Activated CD8-positive, alpha-beta memory T cell treated with anti-CD3 and anti-CD28 coated beads for 36 hours (primary cell): Measurements from ENCODE around the gene LRP10. TPM values are rescaled to one million over a fixed set of nuclear protein-coding genes. Genes with fewer than 3 reads are reported as not detected.

Experiments used
- CTCF ChIA-PET: fragments of 350-600 bp; sonication (Branson Sonifier 250); formaldehyde crosslinking; loops from one replicate; lab custom pipeline; 2021; ENCODE audit warnings: antibody characterized with exemption; lab: Charles Lee
- POLR2A ChIA-PET: fragments of 350-600 bp; sonication (Branson Sonifier 250); formaldehyde crosslinking; loops from one replicate; lab custom pipeline; 2021; ENCODE audit warnings: antibody characterized with exemption; lab: Charles Lee
- total RNA-seq, 2 experiments: library from RNA; stranded (reverse); gene quantifications; one replicate each; pipeline ENCODE4 v1.2.3, GENCODE V29; 2021

The LRP10 gene
- total RNA-seq, 2 experiments from 2014 or later = 28.1 to 28.5 TPM

- ChIA-PET POLR2A (no interaction called here), CTCF (interaction anchor here (1.6 kb wide), 1 partner anchor 23 kb away, joined by 5 read pairs; no protein-coding TSS in a partner anchor)
Observed at GRCh38 chr14:22877000-22877501, 5.5 kb downstream of the LRP10 start.

- POLR2A ChIA-PET = interaction anchor here (0.7 kb wide), 1 partner anchor 70 kb away, joined by 3 read pairs; no protein-coding TSS in a partner anchor
- CTCF ChIA-PET = interaction anchor here (1.0 to 1.6 kb wide), 2 partner anchors 22 to 25 kb away, joined by 3 to 5 read pairs; no protein-coding TSS in a partner anchor
Observed at GRCh38 chr14:22878271-22879246, 7.0 kb downstream of the LRP10 start.

DNA sequence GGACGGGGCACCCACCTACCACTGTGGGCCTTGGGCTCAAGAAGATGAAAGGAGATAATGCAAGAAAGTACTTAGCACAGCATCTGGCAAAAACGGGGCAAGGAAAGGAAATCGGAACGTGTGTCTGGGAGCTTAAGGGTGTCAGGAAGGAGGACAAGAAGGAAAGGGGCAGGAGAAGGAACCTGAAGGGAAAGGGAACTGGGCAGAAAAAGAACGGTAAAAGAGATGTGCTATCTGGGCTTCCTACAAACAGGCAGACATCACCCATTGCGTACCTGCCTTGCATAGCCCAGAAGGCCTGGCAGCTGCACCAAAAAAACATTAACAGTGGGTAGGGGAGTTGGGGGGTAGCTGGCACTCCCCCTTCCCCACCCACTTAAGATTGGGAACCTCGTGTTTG, 10.5 kb downstream of the LRP10 start:
- ChIA-PET POLR2A (interaction anchor here (2.1 kb wide), 1 partner anchor 11 kb away, joined by 7 read pairs; the partner anchor contains the start of gene LRP10), CTCF (interaction anchor here (2.0 to 4.0 kb wide), 3 partner anchors 10 to 312 kb away, joined by 5 to 34 read pairs (median 12); partner anchors contain the start of gene LRP10)

GRCh38 chr14:22882529-22883172, 11.1 kb downstream of the LRP10 start:
- ChIA-PET CTCF (interaction anchor here (0.6 to 4.0 kb wide), 5 partner anchors 11 to 312 kb away, joined by 3 to 34 read pairs (median 5); partner anchors contain the start of gene LRP10), POLR2A (interaction anchor here (2.1 kb wide), 1 partner anchor 11 kb away, joined by 7 read pairs; the partner anchor contains the start of gene LRP10)

GRCh38 chr14:22883173-22883976, 11.8 kb downstream of the LRP10 start, which contains the start of gene REM2:
Gene REM2 (plus strand): TSS chr14:22883222. CDS start chr14:22883288, 66 bp downstream.
- POLR2A ChIA-PET = interaction anchor here (0.6 to 2.1 kb wide), 2 partner anchors 12 to 56 kb away, joined by 3 to 7 read pairs; partner anchors contain the start of gene LRP10
- CTCF ChIA-PET = interaction anchor here (0.6 to 4.0 kb wide), 7 partner anchors 11 to 313 kb away, joined by 3 to 34 read pairs (median 5); partner anchors contain the start of gene LRP10

GRCh38 chr14:22884076-22884737, 12.7 kb downstream of the LRP10 start:
- POLR2A ChIA-PET = interaction anchor here (1.0 to 2.1 kb wide), 2 partner anchors 11 to 13 kb away, joined by 7 to 8 read pairs; partner anchors contain the start of gene LRP10
- CTCF ChIA-PET = interaction anchor here (2.2 to 4.0 kb wide), 3 partner anchors 12 to 30 kb away, joined by 12 to 34 read pairs (median 12); partner anchors contain the start of gene LRP10

DNA sequence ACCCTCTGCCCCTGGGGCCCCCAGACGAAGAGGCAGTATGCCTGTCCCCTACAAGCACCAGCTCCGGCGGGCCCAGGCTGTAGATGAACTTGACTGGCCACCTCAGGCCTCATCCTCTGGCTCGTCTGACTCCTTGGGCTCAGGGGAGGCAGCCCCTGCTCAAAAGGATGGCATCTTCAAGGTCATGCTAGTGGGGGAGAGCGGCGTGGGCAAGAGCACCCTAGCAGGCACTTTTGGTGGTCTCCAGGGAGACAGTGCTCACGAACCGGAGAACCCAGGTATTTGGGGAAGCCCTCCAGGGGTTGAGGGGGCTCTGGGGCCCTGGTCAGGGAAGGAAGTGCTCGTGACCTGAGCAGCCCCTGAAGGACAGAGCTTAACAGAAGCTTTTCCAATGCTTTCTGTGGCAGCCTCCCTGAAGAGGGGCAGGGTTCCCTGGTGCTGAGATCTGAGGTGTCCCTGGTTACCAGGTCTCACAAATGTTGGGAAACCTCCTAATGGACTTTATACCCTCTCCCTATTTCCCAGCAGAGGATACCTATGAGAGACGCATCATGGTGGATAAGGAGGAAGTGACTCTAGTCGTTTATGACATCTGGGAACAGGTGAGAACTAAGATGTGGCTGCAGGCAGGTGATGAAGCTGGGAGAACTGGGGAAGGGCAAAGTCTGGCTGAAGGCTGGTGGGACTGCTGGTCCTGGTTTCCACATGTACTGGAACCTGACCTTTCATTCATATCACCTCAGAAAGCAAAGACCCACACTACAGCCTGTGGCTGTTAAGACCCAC, 13.4 kb downstream of the LRP10 start:
- POLR2A ChIA-PET = interaction anchor here (1.0 kb wide), 1 partner anchor 12 kb away, joined by 8 read pairs; no protein-coding TSS in a partner anchor
- CTCF ChIA-PET = interaction anchor here (1.0 to 4.0 kb wide), 5 partner anchors 13 to 31 kb away, joined by 3 to 34 read pairs (median 12); partner anchors contain the start of gene LRP10

DNA sequence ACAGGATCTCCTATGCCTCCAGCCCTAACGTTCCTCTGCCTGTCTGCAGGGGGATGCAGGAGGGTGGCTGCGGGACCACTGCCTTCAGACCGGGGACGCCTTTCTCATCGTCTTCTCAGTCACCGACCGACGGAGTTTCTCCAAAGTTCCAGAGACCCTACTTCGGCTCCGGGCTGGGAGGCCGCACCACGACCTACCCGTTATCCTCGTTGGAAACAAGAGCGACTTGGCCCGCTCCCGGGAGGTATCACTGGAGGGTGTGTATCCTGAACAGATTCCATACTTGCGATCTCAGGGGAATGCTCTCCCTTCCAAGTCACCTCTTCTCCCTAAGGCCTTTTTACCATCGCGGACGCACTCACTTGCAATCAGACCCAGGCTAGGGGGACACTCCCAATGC, 14.4 kb downstream of the LRP10 start:
- ChIA-PET CTCF (interaction anchor here (0.8 to 3.3 kb wide), 7 partner anchors 14 to 316 kb away, joined by 3 to 18 read pairs (median 5); partner anchors contain the start of gene LRP10), POLR2A (interaction anchor here (0.6 kb wide), 1 partner anchor 135 kb away, joined by 3 read pairs; no protein-coding TSS in a partner anchor)

DNA sequence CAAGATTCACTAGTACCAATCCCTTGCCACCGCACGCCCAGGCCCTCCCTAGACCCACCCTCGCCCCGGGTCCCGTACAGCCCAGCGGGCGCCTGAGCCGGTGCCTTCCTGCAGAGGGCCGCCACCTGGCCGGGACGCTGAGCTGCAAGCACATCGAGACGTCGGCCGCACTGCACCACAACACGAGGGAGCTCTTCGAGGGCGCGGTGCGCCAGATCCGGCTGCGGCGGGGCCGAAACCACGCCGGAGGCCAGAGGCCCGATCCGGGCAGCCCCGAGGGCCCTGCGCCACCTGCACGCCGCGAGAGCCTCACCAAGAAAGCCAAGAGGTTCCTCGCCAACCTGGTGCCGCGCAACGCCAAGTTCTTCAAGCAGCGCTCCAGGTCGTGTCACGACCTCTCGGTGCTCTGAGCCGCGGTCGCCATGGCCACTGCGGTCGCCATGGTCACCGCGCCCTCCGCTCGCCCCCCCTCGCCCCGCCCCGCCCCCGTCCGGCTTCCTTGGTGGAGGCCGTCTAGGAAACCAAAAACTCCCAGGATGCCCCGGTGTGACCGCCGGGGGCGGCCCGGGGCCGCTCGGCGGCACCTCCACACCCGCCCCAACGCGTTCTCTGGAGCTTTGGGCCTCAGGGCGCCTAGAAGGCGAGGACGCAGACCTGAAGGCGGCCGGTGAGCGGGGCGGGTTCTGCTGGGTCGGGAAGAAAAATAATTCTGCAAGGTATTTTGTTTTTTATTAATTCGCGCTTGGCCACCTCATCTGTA, 15.1 kb downstream of the LRP10 start:
- CTCF ChIA-PET = interaction anchor here (0.6 to 3.3 kb wide), 7 partner anchors 14 to 317 kb away, joined by 3 to 18 read pairs (median 5); partner anchors contain the start of gene LRP10
- POLR2A ChIA-PET = interaction anchor here (1.0 kb wide), 1 partner anchor 120 kb away, joined by 3 read pairs; the partner anchor contains the start of gene OXA1L

DNA sequence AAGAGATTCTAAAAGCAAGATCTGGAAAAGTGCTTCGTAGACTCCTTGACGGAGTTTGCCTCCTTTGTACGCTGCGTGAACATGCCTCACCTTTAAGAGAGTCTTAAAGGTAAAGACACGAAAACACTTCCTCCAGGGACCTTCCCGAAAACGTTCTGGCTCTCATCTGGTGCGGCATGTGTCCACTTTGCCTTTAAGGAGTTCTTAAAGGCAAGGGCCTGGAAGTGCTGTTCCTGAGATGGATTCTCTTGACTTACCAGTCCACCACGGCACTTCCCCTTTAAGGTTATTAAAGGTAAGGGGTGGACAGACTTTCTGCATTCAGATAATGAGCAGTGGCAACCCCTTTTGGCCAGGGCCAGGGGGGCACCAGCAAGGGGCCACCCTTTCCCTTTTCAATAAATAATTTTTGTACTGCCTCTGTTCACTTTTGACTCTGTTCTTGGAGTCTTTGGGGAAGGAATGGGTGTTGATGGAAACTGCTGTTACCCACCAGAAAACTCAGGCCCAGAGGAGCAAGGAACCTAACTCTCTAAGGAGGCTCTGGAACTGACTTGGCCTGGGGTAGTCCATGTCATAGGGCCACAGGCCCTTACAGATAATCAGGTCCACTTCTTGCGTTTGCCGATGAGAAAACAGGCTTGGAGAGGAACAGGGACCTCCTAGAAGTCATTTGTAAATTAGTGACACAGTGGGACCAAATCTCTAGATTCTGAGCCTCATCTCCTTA, 15.9 kb downstream of the LRP10 start:
- ChIA-PET CTCF (interaction anchor here (1.6 to 2.6 kb wide), 2 partner anchors 15 to 318 kb away, joined by 5 to 18 read pairs; partner anchors contain the start of gene LRP10), POLR2A (interaction anchor here (1.0 kb wide), 1 partner anchor 121 kb away, joined by 3 read pairs; the partner anchor contains the start of gene OXA1L)

GRCh38 chr14:22887990-22888378, 16.4 kb downstream of the LRP10 start:
- CTCF ChIA-PET = interaction anchor here (0.6 to 1.0 kb wide), 3 partner anchors 28 to 136 kb away, joined by 3 to 4 read pairs (median 4); no protein-coding TSS in a partner anchor
- POLR2A ChIA-PET = no interaction called here

DNA sequence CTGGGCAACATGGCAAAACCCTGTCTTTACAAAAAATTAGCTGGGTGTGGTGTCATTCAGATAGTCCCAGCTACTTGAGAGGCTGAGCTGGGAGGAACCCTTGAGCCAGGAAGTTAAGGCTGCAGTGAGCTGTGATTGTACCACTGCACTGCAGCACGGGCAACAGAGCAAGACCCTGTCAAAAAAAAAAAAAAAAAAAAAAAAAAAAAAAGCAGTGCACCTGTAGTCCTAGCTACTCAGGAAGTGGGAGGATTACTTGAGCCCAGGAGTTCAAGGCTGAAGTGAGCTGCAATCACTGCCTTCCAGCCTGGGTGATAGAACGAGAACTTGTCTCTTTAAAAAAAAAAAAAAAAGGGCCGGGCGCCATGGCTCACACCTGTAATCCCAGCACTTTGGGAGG, 17.1 kb downstream of the LRP10 start:
- ChIA-PET POLR2A (interaction anchor here (0.6 to 1.0 kb wide), 2 partner anchors 29 to 40 kb away, joined by 4 to 5 read pairs; partner anchors contain the start of gene PRMT5), CTCF (interaction anchor here (0.6 to 1.2 kb wide), 7 partner anchors 11 to 94 kb away, joined by 3 to 5 read pairs (median 4); no protein-coding TSS in a partner anchor)

DNA sequence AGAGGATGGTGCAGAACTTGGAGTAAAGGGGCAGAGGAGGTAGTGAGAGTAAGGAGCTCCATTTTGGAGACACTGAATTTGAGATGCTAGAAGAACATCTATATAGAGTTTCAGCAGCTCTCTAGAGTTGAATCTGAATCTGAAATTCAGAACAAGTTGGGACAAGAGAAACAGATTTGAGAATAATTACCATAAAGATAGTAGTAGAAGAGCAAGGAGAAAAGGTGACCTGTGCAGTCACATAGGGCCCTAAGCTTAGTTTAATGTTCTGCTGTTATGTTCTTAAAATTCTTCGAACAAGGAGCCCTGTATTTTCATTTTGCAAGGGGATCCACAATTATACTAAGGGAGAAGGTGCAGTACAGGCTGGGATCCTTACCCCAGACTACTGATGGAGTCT, 18.9 kb downstream of the LRP10 start:
- CTCF ChIA-PET = interaction anchor here (1.0 to 1.1 kb wide), 3 partner anchors 18 to 334 kb away, joined by 3 read pairs; partner anchors contain the start of gene LRP10
- POLR2A ChIA-PET = no interaction called here

DNA sequence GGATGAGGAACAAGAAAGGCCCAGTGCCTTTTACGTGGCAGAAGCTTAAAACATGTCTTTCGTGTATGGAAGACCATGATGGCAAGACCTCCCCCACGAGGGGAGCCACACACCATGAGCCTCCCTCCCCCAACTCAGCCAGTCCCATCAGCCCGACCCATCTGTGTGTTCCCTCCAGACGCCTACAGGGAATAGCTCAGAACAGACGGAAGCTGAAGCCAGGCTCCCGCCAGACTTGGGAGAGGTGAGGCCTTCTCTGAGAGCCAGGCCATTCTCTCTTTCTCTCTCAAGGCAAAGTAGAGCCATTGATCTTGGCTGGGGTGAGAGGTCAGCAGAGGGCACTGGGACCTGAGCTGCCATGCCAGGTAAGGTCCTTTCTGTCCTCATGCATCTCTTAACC, 20.9 kb downstream of the LRP10 start:
- POLR2A ChIA-PET = no interaction called here
- CTCF ChIA-PET = interaction anchor here (2.3 to 2.5 kb wide), 2 partner anchors 9 to 19 kb away, joined by 8 to 12 read pairs; no protein-coding TSS in a partner anchor
